ENCODE measurements around the gene HOXA2.

Gene HOXA2

DNA sequence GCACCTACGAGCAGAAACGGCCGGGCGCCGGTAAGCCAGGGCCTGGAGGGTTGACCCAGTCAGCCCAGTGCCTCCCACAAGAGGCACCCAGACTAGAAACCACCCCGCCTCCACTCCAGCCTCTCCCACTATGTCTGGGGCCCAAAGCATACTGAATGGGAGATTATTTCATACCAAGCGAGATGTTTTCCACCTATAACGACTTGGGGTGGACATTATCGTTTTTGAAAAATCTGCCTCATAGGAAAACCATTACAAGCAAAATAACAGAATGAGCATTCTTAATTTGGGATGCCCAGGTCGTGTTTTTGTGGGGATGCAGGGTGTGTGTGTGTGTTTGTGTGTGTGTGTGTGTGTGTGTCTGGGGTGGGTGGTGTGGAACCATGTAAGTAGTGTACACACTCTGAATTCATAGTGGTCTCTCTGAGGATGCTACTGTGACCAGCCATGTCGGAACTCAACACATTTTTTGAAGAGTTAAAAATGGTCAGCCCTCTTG is 43.5 kb upstream of the HOXA2 start:
- no peak overlapping the region for H3K4me2 ChIP-seq (ENCODE audit: low read length)
- H3K4me1 ChIP-seq (ENCODE audit: control insufficient read depth, insufficient read depth, low read length): peaks cover 33% of the 10 kb centered on the region
- no peak overlapping the region for H3K9ac ChIP-seq (ENCODE audit: low read depth, low read length)
- no peaks in the 10 kb centered on the region for H3K27me3 ChIP-seq (ENCODE audit: control insufficient read depth, insufficient read depth, low read length)
- H3K4me3 ChIP-seq (ENCODE audit: low read length): no peak overlapping the region
- H3K9me3 ChIP-seq (replicated peaks; ENCODE audit: low read length): no peaks in the 10 kb centered on the region
- peaks cover 42% of the 10 kb centered on the region for H3K36me3 ChIP-seq (ENCODE audit: insufficient read depth, low read length)

DNA sequence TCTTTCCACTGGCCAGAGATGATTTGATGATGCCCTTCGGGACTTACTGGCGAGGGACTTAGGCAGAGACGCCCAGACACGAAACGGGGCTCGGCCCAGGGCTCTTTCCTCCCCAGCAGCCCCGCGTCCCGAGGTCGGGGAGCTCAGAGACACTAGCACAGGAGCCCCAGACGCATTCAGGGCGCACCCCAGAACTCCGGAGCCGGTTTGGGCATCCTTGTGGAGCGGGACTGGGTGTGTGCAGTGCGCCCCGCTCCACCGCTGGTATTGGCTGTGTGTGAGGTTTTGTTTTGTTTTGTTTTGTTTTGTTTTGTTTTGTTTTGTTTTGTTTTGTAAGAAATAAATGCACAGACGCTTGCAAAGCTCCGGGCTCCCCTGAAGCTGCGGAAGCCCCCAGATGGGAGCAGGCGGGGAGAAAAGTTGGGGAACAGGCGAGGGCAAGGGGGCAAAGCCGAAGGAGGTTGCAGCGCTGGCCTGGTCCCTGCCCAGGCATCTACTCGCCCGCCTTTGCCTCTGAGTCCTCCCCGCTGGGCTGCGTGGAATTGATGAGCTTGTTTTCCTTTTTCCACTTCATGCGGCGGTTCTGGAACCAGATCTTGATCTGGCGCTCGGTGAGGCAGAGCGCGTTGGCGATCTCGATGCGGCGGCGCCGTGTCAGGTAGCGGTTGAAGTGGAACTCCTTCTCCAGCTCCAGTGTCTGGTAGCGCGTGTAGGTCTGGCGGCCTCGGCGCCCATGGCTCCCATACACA is 42.9 kb upstream of the HOXA2 start:
- peaks cover 44% of the 10 kb centered on the region for H3K36me3 ChIP-seq (ENCODE audit: insufficient read depth, low read length)
- H3K4me2 ChIP-seq (ENCODE audit: low read length): no peak overlapping the region
- H3K9me3 ChIP-seq (replicated peaks; ENCODE audit: low read length): no peaks in the 10 kb centered on the region
- H3K4me3 ChIP-seq (ENCODE audit: low read length): no peak overlapping the region
- H3K9ac ChIP-seq (ENCODE audit: low read depth, low read length): no peak overlapping the region
- no peaks in the 10 kb centered on the region for H3K27me3 ChIP-seq (ENCODE audit: control insufficient read depth, insufficient read depth, low read length)
- peaks cover 32% of the 10 kb centered on the region for H3K4me1 ChIP-seq (ENCODE audit: control insufficient read depth, insufficient read depth, low read length)

DNA sequence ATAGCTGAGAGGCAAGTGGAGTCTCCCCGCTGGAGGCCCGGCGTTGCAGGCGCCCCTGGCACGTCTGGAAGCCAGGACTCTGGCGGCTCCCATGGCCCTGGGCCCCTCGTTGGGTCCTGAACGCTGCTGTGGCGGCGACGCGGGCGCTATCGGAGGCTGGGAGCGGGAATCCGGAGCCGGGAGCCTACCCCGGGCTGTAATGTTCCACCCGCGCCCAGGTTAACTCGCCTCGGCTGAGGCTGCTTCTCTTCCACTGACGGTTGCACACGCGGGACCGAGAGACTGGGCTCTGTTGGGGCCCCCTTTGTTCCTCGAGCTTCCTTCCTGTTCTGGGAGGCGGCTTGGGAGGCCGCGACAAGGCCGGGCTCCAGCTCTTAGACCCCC is 42.3 kb upstream of the HOXA2 start:
- Histone ChIP-seq H3K9ac (ENCODE audit: low read depth, low read length) (no peak overlapping the region), H3K4me2 (ENCODE audit: low read length) (no peak overlapping the region), H3K9me3 (replicated peaks; ENCODE audit: low read length) (no peaks in the 10 kb centered on the region), H3K4me1 (ENCODE audit: control insufficient read depth, insufficient read depth, low read length) (peaks cover 26% of the 10 kb centered on the region), H3K4me3 (ENCODE audit: low read length) (no peak overlapping the region), H3K27me3 (ENCODE audit: control insufficient read depth, insufficient read depth, low read length) (no peaks in the 10 kb centered on the region), H3K36me3 (ENCODE audit: insufficient read depth, low read length) (peaks cover 50% of the 10 kb centered on the region)

DNA sequence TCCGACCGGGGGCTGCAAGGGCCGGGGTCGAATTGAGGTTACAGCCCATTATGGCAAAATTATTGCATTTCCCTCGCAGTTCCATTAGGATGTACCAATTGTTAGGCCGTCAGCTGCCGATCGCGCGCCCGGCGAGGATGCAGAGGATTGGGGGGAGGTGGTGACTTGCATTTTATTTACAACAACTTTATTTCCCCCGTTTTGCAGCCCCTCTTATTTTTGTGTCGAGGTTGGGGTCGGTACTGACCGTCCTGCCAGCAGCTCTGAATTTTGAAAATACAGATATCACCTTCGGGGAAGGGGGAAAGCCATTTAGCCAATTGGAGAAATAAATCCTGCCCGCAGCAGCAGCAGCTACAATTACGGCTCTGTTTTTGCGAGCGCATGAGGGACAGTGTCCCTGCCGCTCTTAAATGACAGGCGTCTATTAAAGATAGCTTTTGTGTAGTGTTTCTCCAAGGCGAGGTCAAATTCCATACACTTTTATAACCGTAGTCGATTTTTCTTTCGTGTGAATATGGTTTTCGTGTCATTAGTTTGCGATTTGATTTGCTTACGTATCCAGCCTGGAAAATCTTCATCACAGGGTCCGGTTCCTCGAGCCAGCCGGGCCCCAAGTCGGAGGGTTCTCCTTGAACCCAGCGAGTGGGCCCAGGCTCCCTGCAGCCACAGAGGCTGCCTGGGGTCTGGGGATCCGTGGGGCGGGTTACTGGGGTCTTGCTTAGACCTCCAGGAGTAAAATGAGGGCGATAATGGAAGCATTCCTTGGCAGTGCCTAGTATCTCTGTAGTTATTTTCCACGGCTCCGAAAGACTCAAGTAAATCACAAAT is 41.7 kb upstream of the HOXA2 start:
- Histone ChIP-seq H3K9me3 (replicated peaks; ENCODE audit: low read length) (no peaks in the 10 kb centered on the region), H3K36me3 (ENCODE audit: insufficient read depth, low read length) (peaks cover 52% of the 10 kb centered on the region), H3K27me3 (ENCODE audit: control insufficient read depth, insufficient read depth, low read length) (no peaks in the 10 kb centered on the region), H3K4me3 (ENCODE audit: low read length) (no peak overlapping the region), H3K4me2 (ENCODE audit: low read length) (peak overlapping the region; percentile 91), H3K9ac (ENCODE audit: low read depth, low read length) (no peak overlapping the region), H3K4me1 (ENCODE audit: control insufficient read depth, insufficient read depth, low read length) (peaks cover 20% of the 10 kb centered on the region)

DNA sequence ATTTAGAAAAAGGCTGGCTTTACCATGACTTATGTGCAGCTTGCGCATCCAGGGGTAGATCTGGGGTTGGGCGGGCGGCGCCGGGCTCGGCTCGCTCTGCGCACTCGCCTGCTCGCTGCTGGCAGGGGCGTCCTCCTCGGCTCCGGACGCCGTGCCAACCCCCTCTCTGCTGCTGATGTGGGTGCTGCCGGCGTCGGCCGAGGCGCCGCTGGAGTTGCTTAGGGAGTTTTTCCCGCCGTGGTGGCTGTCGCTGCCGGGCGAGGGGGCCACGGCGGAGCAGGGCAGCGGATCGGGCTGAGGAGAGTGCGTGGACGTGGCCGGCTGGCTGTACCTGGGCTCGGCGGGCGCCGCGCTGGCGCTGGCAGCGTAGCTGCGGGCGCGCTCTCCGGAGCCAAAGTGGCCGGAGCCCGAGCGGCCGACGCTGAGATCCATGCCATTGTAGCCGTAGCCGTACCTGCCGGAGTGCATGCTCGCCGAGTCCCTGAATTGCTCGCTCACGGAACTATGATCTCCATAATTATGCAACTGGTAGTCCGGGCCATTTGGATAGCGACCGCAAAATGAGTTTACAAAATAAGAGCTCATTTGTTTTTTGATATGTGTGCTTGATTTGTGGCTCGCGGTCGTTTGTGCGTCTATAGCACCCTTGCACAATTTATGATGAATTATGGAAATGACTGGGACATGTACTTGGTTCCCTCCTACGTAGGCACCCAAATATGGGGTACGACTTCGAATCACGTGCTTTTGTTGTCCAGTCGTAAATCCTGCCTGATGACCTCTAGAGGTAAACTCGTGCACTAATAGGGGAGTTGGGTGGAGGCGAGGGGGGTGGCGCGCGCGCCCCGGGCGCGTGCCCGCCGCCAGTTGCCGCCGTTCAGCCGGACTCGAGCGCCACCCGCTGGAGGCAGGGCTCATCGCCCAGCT is 40.8 kb upstream of the HOXA2 start, which contains the start of gene HOXA5:
TSS of gene HOXA5 (minus strand) at position 659 of the 927 bp plus-strand sequence. CDS start at position 585, 74 bp downstream.
- peaks cover 54% of the 10 kb centered on the region for H3K36me3 ChIP-seq (ENCODE audit: insufficient read depth, low read length)
- no peaks in the 10 kb centered on the region for H3K27me3 ChIP-seq (ENCODE audit: control insufficient read depth, insufficient read depth, low read length)
- H3K9me3 ChIP-seq (replicated peaks; ENCODE audit: low read length): no peaks in the 10 kb centered on the region
- peak within 1 kb of the TSS; percentile 62 for H3K9ac ChIP-seq (ENCODE audit: low read depth, low read length)
- peaks cover 11% of the 10 kb centered on the region for H3K4me1 ChIP-seq (ENCODE audit: control insufficient read depth, insufficient read depth, low read length)
- H3K4me3 ChIP-seq (ENCODE audit: low read length): peak within 1 kb of the TSS; percentile 67
- H3K4me2 ChIP-seq (ENCODE audit: low read length): peak within 1 kb of the TSS; percentile 91

DNA sequence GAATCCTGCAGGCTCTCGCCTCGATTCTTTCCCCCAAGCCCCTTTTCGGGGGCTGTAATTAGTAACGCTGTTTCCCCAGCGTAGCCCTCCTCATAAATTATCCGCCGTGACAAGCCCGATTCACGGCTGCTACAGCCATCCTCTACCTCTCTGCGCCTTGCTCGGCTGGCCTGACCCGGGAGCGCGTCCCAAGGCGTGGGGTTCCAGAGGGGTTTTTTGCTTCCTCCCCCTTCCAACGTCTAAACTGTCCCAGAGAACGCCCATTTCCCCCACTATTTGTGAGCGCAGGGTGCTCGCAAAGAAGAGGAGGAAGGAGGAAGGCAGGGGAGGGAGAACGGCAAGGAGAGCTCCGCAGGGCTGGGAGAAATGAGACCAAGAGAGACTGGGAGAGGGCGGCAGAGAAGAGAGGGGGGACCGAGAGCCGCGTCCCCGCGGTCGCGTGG is 40.1 kb upstream of the HOXA2 start:
- Histone ChIP-seq H3K9me3 (replicated peaks; ENCODE audit: low read length) (no peaks in the 10 kb centered on the region), H3K36me3 (ENCODE audit: insufficient read depth, low read length) (peaks cover 54% of the 10 kb centered on the region), H3K4me3 (ENCODE audit: low read length) (peak overlapping the region; percentile 67), H3K9ac (ENCODE audit: low read depth, low read length) (peak overlapping the region; percentile 62), H3K4me1 (ENCODE audit: control insufficient read depth, insufficient read depth, low read length) (peaks cover 7% of the 10 kb centered on the region), H3K27me3 (ENCODE audit: control insufficient read depth, insufficient read depth, low read length) (no peaks in the 10 kb centered on the region), H3K4me2 (ENCODE audit: low read length) (peak overlapping the region; percentile 91)

DNA sequence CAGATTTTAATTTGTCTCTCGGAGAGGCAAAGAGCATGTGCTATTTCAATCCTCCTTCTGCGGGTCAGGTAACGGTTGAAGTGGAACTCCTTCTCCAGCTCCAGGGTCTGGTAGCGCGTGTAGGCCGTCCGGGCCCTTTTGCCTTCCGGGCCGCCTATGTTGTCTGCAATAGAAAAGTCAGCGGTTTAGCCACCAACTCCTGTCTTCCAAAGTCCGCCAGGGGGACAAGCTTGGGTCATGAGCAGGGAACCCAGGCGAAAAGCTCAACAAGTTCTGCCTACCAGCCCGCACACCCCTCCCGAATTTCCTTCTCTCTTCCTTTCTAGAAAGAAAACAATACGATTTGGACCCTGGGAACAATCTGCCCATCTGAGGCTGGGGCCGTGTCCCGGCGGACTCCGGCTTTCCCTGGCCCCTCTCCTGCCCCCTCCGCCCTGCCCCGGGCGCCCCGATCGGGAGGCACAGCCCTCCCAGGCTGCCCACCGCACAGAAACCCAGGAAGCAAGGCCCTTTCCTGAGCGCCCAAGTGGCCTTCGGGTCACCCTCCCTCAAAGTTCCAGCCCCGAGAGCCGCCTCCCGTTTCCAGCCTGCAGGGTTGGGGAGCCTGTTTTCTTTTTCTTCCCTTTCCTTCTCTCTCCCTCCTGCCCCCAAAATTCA is 39.6 kb upstream of the HOXA2 start:
- Histone ChIP-seq H3K4me2 (ENCODE audit: low read length) (no peak overlapping the region), H3K9me3 (replicated peaks; ENCODE audit: low read length) (no peaks in the 10 kb centered on the region), H3K27me3 (ENCODE audit: control insufficient read depth, insufficient read depth, low read length) (no peaks in the 10 kb centered on the region), H3K4me1 (ENCODE audit: control insufficient read depth, insufficient read depth, low read length) (peaks cover 7% of the 10 kb centered on the region), H3K4me3 (ENCODE audit: low read length) (no peak overlapping the region), H3K9ac (ENCODE audit: low read depth, low read length) (peak overlapping the region; percentile 62), H3K36me3 (ENCODE audit: insufficient read depth, low read length) (peaks cover 54% of the 10 kb centered on the region)

DNA sequence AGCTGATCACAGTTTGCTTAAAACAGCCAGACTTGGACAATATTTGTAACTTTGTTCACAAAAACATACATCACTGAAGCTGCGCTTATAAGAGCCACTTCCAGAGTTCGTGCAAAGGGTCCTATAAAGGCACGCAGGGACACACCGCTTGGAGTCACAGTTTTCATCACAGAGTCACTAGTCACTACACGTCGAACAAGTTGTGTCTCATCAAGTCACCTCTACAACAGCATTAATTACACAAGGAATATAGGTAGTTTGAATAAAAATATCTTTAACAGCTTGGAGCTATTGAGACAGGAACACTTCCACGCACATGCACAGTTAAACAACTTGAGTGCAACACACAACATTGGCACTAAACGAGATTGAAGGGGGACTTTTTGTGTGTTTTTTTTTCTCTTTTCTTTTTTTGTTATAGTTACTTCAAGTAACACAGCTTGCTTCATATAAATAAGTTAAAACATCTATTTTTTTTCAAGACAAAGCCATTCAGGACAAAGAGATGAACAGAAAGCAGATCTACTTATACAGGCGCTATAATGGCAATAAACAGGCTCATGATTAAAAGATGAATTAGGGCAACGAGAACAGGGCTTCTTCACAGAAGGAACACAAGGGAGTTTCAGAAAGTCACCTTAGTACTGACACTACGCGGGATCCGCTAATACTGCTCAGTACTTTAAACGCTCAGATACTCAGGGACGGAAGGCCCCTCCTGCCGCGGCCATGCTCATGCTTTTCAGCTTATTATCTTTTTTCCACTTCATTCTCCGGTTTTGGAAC is 38.8 kb upstream of the HOXA2 start:
- Histone ChIP-seq H3K4me3 (ENCODE audit: low read length) (no peak overlapping the region), H3K9ac (ENCODE audit: low read depth, low read length) (no peak overlapping the region), H3K4me2 (ENCODE audit: low read length) (no peak overlapping the region), H3K27me3 (ENCODE audit: control insufficient read depth, insufficient read depth, low read length) (no peaks in the 10 kb centered on the region), H3K36me3 (ENCODE audit: insufficient read depth, low read length) (peaks cover 49% of the 10 kb centered on the region), H3K4me1 (ENCODE audit: control insufficient read depth, insufficient read depth, low read length) (peaks cover 12% of the 10 kb centered on the region), H3K9me3 (replicated peaks; ENCODE audit: low read length) (no peaks in the 10 kb centered on the region)

DNA sequence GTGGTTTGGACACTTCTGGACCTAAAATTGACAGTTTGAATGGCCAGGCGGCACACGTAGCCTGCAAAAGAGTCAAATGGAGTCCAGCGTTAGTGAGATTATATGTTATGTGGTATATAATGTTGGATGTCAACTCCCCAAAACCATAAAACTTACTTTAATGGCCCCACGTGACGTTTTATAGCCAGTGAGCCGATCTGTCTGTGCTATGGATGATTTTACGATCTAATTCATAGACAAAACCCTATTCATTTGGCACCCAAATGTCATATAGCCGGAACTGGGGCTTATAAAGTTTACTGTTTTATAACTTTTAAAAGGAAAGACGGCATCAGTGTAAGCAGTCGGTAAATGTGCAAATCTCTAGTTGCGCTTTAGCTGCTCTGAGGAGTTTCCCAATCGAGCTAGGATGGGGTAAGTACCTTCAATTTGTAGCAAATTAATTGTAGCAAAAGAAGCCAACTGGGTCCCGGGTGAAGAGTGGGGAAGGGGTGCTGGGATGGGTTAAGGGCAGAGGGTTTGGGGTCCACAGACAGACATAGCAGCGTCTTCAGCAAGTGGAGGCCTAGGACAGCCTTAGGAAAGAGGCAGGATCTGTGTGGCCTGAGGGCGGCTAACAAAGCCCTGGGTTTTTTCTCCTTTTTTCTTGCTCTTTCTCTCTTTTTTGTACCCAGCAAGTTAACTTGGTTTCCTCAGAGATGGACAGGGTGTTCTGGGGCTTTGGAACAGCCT is 37.8 kb upstream of the HOXA2 start:
- no peak overlapping the region for H3K9ac ChIP-seq (ENCODE audit: low read depth, low read length)
- H3K27me3 ChIP-seq (ENCODE audit: control insufficient read depth, insufficient read depth, low read length): no peaks in the 10 kb centered on the region
- H3K36me3 ChIP-seq (ENCODE audit: insufficient read depth, low read length): peaks cover 38% of the 10 kb centered on the region
- H3K9me3 ChIP-seq (replicated peaks; ENCODE audit: low read length): no peaks in the 10 kb centered on the region
- no peak overlapping the region for H3K4me3 ChIP-seq (ENCODE audit: low read length)
- H3K4me2 ChIP-seq (ENCODE audit: low read length): no peak overlapping the region
- H3K4me1 ChIP-seq (ENCODE audit: control insufficient read depth, insufficient read depth, low read length): peaks cover 23% of the 10 kb centered on the region
